Ammon's horn (tissue), 1 donor: ENCODE results near the gene SYNM.

Experiments
- DNase-seq: peaks from one replicate; pipeline ENCODE4 v3.0.0-alpha.2; 2016; ENCODE audit warnings: low spot score

Gene SYNM

DNA sequence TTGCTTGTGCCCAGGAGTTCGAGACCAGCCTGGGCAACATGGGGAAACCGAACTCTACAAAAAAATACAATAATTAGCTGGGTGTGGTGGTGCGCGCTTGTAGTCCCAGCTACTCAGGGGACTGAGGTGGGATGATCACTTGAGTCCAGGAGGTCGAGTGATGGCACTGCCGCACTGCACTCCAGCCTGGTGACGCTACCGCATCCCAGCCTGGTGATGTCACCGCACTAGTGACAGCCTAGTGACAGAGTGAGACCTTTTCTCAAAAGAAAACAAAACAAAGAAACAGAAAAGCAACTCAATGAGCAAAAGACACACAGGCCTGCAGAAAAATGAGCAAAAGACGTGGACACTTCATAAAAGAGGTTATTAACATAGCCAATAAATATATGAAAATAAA, 19.9 kb upstream of the SYNM start:
- DNase-seq, result no peak

- DNase-seq, result no peak
Observed at GRCh38 chr15:99085413-99086326, 19.2 kb upstream of the SYNM start.

GRCh38 chr15:99086327-99086667, 18.6 kb upstream of the SYNM start:
- no peak for DNase-seq

- no peak for DNase-seq
Observed at GRCh38 chr15:99087405-99087943, 17.4 kb upstream of the SYNM start.

DNA sequence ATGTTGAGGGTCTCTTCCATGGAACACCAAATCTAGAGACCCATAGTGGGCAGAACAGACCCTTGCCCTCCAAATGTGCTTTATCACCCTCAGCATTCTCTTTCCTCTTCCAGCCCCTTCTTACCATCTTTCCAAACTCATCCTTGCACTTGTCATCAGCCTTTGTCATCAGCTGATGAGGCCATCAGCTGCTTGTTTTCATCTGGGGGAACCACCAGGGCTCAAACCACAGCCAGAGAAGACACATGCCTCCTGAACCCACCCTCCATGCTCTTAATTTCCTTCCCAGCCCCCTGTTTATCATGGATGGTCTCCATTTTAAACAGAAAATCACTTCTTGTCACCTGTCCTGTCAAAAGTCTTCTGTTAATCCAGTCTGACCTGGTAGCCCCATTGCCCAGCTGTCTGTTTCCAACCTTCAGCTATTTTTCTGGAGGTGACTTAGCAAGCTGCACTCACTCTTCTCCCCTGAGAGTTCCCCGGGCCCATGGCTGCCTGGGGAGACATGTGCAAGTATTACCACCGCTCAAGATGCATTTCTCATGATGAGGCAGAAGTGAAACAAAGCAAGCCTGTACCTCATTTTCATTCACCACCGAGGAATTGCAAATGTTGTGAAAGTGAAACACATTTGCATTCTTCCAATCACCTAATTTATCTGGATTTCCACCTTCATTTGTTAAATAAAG, 14.7 kb upstream of the SYNM start:
- DNase-seq, result no peak

DNA sequence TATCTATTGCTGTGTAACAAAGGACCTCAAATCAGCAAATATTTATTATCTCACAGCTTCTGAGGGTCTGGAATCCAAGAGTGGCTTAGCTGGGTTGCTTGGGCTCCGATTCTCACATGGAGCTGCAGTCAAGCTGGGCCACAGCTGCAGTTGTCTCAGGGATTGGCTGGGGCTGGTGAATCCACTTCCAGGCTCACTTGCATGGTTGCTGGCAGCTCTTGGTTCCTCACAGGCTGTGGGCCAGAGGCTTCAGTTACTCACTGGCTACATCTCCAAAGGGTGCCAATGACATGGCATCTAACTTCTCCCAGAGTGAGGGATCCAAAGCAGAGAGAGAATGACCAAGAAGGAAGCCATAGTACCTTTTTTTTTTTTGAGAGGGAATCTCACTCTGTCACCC, 13.9 kb upstream of the SYNM start:
- no peak for DNase-seq

DNA sequence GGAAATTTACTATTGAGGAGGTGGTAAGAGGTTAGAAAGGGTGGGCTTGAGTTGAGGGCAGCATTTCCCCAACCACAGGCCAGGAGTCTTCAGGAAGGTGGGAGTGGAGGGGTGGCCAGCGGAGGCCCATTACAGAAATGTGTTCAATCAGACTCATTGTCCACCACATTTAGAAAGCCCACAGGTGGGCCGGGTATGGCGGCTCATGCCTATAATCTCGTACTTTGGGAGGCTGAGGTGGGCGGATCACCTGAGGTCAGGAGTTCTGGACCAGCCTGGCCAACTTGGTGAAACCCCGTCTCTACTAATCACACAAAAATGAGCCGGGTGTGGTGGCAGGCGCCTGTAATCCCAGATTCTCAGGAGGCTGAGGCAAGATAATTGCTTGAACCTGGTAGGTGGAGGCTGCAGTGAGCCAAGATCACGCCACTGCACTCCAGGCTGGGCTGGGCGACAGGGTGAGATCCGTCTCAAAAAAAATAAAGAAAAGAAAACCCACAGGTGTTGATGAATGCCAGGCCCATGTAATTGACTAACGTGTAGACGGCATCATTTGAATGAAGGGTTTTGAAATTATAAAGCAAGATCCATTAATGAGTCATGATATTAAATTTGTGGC, 12.2 kb upstream of the SYNM start:
- DNase-seq, result no peak

GRCh38 chr15:99095626-99096025, 9.3 kb upstream of the SYNM start:
- DNase-seq, result no peak

- no peak for DNase-seq
Observed at GRCh38 chr15:99096173-99096893, 8.5 kb upstream of the SYNM start.

GRCh38 chr15:99096894-99097426, 7.9 kb upstream of the SYNM start:
- no peak for DNase-seq

DNA sequence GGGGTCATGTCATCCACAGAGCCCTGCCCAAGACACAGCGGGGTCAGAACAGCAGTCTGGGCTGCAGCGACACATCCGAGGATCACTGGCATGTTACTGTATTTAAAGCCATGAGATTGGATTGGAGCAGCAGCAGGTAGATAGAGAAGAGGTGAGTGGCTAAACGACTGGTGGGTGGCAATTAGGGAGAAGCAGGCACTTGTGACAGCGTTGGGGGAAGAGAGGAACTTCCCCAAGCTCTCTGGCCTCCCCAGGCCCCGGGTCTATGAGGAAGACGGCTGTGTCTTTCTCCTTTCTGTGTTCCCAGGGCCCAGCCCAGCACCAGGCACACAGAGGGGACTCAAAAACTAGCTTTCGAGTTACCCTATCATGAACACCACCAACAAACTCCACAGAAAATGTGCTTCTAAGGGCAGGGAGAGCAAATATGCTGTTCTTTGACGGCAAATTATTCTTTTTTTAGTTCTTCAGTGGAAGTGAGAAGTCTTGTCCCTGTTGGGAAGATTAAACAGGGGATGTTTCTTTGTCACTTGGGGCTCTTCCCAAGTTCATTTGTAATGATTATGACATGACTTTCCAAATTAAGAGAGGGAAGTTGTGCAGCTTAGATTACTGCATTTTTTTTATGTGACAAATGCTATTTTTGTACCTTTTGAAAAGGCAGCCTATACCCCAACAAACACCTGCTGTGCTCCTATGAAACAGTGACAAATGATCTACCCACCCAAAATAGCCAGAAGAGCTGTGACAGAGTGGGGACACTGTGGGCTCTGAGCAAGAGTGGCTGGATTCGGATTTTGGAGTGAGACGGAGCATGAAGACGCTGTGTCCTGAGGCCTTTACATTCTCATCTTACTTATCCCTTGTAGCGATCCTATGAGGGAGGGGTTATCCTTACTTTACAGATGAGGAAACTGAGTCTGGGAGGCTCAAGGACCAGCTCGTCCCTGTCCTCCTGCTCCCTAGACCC, 7.2 kb upstream of the SYNM start:
- no peak for DNase-seq

- no peak for DNase-seq
Observed at GRCh38 chr15:99098426-99098825, 6.5 kb upstream of the SYNM start.

GRCh38 chr15:99098991-99099390, 5.9 kb upstream of the SYNM start:
- DNase-seq, result no peak

GRCh38 chr15:99099661-99100060, 5.2 kb upstream of the SYNM start:
- DNase-seq, result no peak

DNA sequence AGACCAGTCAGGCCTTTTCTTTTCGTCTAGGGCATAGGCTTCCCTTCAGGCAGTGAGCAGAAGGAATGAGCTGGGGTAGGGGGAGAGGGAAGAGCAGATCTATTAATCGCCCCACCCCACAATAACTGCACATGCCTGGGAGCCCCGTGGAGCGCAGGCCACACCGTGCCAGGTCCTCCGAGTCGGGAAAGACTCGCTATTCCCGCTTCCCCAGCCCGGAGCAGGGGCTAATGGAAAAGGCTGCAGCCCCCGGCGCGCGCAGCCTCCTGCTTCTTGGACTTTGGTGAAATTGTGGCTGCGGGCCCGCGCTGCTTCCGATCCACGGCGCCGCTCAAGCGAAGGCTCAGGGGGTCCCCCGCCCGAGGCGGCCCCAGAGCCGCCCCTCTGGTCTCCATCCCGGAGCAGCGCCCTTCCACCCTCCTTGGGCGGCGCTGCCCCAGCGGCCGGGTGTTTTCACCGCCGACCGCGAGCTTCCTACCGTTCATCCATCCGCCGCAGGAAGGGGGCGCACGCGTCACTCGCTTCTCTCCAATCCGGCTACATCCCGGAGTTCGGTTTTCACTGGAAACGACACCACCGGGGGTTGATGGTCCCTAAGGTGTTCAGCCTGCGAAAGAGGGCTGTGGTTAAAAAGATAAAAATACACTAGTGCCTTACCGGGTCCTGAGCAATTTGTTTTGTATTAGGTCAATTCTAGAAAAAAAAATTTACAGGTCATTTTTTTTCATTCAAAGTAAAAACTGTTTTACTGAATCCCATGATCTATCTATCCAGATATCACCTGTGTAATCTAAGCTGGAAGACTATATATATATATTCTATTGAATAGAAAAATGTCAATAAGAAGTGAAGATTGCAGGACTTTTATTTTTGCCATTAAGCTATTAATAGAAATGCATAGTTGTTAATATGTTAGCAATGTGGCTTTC, 4.4 kb upstream of the SYNM start:
- DNase-seq, result peak; percentile 89

DNA sequence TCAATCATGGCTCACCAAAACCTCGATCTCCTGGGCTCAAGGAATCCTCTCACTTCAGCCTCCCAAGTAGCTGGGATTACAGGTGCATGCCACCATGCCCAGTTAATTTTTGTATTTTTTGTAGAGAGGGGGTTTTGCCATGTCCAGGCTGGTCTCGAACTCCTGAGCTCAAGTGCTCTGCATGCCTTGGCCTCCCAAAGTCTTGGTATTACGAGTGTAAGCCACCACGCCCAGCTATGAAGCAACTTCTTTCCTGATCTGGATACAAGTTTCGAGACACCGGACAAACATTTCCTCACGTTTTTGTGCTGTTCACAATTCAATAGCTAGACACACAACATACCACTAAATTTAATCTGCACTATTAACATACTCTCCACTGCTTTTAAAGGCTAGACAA, 3.4 kb upstream of the SYNM start:
- no peak for DNase-seq

- DNase-seq, result no peak
Observed at GRCh38 chr15:99102332-99103235, 2.3 kb upstream of the SYNM start.

- no peak for DNase-seq
Observed at GRCh38 chr15:99103279-99103678, 1.6 kb upstream of the SYNM start.
